GM12874 (cell line): ENCODE results near the gene FAM20C.

ENCODE experiments used
- CTCF ChIP-seq: IDR thresholded peaks from 2 replicates; pipeline ENCODE4 v1.5.1; 2011; ENCODE audit warnings: low read depth, mild to moderate bottlenecking, control low read depth, low read length, moderate library complexity; ENCODE audit not compliant: insufficient read depth

Gene FAM20C

GRCh38 chr7:187227-187927 lies 5.0 kb upstream of the FAM20C start:
- TF ChIP-seq CTCF: no peak

DNA sequence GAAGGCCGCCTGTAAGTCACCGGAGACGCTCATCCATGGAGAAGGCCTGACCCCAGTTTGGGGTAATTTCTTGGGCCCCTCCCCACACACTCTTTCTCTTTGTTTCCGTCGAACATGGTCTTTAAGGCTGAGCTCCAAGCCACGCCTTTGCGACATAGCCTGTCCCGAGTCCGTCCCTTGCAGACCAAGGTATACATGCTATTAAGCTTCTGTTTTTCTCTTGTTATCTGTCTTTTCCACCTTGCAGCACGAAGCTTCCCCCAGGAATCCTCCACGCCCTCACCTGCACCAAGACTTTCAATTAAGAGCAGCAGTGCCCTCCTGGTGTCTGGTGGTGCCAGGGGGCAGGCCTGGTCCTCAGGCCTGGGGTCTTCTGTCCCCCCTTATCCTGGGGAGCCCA lies 4.2 kb upstream of the FAM20C start:
- TF ChIP-seq CTCF: no peak

DNA sequence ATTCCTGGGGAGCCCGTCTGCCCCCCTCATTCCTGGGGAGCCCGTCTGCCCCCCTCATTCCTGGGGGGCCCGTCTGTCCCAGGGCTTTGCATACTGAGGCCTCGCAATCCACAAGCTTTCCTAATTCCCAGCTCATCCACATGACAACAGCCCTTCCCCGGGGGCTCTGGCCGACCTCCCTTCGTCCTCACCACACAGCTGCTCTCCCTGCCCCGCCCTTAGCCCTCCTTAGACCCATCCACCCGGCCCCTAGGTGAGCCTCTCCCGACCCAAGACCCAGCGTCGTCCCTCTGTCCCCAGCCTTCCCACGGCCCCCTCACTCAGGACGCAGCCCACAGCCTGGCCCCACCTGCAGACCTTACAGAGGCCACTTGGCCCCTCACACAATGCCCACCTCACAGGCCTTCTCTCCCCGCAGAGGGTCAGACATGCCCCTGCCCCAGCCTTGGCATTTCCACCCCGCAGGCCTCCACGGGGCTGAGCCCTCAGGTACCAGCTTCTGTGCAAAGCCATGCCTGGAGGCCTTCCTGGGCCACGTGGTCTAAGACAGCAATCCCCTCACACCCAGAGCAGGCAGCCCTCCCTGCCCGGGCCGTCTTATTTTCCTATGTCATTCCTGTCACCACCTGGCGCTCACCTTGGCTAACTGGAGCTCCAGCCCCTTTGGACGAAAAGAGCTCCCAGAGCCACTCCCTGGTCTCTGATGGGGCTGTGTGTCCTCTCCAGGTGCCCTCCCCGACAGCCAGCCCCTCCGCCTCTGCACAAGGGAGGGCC lies 3.5 kb upstream of the FAM20C start:
- no peak for TF ChIP-seq CTCF

DNA sequence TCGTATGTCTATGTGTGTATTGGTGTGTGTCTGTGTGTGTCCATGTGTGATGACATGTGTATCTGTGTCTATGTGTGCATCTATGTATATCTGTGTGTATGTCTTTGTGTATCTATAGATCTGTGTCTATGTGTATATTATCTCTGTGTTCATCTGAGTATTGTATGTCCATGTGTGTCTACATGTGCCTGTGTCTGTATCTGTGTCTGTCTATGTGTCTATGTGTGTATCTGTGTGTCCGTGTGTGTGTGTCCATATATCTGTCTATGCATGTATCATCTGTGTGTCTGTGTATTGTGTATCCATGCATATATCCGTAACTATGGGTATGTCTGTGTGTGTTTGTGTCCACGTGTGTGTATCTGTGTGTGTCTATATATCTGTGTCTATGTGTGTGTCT lies 2.7 kb upstream of the FAM20C start:
- no peak for TF ChIP-seq CTCF

GRCh38 chr7:190196-190595 lies 2.2 kb upstream of the FAM20C start:
- no peak for TF ChIP-seq CTCF

DNA sequence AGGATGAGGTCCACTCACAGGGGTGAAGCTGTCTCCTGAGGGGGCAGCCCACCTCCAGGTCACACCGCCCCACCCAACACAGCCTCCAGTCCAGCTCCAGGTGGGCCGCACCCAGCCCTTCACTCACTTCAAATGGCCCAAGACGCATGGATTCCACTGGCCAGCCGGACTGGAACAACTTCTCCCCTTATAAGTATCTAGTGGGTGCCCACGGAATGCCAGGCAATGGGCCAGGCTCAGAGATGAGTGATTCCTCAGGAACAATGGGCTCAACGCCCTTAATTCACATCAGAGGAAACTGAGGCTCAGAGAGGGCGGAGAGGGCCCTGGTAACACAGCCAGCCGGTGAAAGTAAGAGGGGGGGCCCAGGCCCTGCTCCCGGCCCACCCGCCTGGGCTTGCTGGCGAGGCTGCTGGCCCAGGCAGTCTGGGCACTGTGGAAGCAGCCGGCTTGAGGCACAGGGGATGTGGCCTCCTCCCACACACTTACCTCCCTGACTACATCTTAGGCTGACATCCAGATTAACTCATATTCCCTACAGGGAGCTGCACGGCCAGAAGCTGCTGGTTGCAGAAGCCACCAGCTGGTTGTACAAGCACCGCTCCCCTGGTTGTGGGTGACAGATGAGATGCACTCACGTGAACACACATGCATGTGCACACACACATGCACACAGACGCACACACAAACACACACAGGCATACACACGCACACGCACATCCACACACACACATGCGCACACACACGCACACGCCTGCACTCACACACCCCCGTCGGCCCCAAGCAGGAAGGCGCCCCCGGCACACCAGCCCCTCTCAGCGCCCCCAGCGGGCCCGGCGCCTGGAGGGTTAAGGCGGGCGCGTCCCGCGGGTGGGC lies 1.0 kb upstream of the FAM20C start:
- no peak for TF ChIP-seq CTCF
